NCI-H226 (cell line): ENCODE results near the gene GRID2.
A peak's percentile ranks its signal among the peaks of the same experiment; 100 is the strongest.

Source experiments
- DNase-seq: peaks from one replicate; pipeline ENCODE4 v3.0.0-alpha.2; 2015

GRID2 gene

DNA sequence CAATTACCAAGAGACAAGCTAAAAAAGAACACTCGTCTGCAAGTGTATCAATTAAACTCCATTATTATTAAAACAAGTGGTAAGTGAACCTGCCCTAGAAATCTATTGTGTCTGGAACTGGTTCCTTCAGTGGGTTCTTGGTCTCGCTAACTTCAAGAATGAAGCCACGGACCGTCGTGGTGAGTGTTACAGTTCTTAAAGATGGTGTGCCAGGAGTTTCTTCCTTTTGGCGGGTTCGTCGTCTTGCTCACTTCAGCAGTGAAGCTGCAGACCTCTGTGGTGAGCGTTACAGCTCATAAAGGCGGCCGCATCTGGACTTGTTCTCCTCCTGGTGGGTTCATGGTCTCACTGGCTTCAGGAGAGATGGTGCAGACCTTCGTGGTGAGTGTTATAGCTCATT lies 231.8 kb downstream of the GRID2 start:
- no peak for DNase-seq

DNA sequence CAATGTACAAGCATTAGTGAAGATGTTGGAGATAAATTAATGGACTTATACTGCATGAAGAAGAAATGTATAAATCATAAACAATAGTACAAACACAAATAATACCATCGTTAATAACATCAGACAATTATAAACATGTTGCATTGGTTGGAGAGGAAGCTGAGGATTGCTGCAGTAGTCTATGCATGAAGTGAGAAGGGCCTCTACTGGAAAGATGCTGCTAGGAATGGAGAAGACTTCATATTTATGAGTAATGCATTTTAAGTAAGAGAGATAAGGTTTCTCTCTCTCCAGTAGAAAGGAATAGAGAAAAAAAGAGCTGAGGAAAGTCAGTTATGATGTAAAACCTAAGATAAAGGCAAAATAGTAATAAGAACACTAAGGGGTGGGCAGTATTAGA lies 247.8 kb downstream of the GRID2 start:
- DNase-seq = peak; percentile 5

DNA sequence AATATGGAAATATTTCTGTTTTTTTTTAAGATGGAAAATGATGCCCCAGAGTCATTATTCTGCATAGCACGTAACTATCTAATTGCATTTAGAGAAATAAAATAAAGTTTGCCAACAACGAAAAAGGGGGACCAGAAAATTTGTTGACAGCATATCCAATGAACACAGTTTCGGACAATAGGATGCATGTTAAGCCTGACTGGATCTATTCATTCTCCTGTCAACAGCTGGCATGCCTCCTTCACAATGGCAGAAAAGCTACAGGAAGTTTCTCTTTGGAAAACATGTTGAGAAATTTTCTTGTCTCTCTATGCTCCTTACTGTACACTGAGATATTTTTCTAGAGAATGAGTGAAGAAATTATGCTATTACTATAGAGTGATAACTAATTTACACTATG lies 262.5 kb downstream of the GRID2 start:
- no peak for DNase-seq

DNA sequence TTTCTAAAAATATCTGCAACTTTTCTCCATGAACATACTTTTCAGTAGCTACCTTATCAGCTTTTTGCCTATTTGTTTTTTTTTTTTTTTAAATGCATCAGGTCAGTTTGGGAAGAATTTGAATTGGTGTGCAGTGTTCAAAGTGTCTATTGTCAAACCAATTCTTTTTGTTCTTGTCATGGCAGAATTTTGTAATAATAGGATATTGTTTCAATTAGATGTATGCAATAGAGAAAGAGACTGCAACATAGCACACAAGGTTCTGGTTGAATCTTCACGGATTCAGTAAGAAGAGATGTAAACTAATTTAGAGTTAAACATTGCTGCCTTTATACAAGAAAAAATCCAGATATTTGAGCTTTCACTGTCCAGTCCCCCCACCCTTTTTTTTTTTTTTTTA lies 277.1 kb downstream of the GRID2 start:
- no peak for DNase-seq

DNA sequence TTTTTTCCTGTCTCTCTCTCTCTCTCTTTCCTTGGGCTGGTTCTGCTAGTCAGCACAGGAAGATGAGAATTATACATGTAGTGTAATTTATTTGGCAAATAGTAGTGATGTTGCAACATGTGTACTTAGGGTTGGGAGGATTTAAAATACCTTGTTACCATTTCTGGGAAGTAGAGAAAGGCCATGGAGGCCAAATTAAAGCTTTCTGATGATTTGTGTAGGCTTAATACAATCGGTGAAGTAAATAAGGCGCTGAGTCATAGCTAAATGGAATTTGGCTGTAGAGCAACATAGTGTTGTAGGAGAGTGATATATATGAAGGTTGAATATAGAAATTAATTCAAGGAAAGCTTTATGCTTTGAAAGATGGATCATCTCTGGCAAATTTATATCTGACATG lies 295.3 kb downstream of the GRID2 start:
- DNase-seq = peak; percentile 23

DNA sequence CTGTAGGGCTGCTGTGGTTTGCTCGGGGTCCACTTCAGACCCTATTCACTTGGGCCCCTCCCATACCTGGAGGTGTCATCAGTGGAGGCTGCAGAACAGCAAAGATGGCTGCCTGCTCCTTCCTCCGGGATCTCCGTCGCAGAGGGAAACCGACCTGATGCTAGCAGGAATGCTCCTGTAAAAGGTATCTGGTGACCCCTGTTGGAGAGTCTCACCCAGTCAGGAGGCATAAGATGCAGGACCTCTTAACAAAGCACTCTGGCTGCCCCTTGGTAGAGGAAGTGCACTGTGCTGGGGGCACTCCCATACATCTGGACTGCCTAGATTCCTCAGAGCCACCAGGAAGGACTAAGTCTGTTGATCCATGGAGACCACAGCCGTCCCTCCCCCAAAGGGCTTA lies 296.9 kb downstream of the GRID2 start:
- no peak for DNase-seq

DNA sequence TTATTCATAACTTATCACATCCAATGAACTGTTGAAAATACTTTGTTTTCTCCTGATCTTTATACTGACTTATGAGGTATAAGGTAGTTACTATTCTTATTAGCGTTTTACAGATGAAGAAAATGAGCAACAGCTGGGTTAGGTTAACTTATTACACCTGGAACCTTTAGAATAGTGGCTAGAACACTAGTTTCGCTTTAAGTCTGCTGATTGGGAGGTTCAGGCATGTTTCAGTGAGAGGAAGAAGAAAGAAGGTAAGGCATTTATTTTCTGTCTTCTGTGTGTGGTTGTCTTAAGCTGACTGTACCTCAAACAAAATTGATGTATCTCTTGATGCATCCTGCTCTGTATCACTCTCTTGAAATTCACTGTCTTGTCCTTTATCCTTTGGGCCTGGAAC lies 302.5 kb downstream of the GRID2 start:
- DNase-seq = no peak

DNA sequence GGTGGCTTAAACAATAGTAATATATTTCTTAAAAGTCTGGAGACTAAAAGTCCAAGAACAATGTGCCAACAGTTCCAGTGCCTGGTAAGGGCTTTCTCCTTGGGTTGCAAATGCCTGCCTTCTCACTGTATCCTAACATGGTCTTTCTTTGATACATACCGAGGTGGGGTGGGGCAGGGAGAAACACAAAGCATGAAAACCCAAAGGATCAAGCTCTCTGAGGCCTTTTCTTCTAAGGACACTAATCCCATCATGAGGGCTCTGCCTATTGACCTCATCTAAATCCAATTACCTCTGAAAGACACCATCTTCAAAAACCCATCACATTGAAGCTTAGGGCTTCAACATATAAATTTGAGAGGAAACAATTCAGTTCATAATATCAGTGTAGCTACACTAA lies 311.3 kb downstream of the GRID2 start:
- no peak for DNase-seq

DNA sequence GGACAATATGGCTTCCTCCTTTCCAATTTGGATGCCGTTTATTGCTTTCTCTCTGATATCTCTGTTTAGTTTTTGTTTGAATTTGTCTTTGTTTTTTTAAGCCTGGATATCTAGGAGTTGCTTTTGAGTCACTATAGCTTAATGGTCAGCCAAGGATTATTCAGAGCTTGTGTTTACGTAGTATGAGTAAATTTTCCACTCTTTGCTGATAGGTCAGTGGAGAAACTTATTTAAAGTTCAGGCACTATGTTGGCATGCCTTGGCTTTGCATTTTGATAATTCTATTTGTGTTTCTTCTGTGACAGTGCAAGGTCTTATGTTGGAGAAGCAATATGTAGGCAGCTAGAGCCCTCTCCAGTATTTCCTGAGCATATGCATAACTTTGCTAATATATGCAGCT lies 315.2 kb downstream of the GRID2 start:
- peak; percentile 13 for DNase-seq

DNA sequence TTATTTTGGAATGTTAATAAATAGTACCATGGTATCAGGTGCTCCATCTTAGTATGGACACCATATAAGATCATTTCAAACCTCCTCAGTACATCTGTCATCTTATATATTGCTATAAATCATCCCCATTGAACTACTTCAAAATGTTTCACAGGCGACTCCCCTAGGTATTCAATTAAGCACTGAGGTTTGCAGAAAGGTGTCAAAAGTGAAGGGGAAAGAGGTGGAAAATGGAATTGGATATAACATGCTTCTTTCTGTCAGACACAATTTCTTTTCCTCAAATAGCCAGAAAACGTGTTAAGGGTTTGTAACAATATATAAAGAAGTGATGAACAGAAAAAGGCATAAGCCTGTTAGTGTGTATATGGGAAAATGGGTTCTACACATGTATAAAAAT lies 325.5 kb downstream of the GRID2 start:
- DNase-seq = no peak

DNA sequence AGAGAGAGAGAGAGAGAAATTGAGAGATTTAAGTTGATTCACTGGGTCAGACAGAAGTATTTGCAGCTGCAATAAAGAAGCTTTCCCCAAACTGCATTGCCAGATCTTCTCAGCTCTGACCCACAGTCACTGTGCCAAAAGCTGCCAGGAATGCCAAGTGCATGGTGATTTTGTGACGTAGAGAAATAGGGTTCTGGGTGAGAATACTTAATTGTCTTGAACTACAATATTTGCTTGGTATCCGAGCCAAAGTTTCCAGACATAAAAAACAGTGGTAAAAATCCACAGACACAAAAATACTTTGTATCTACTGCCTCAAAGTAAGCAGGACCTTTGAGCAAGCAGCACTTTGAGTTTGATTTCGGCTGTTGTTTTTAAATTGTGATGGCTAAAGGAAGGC lies 331.1 kb downstream of the GRID2 start:
- DNase-seq = no peak

DNA sequence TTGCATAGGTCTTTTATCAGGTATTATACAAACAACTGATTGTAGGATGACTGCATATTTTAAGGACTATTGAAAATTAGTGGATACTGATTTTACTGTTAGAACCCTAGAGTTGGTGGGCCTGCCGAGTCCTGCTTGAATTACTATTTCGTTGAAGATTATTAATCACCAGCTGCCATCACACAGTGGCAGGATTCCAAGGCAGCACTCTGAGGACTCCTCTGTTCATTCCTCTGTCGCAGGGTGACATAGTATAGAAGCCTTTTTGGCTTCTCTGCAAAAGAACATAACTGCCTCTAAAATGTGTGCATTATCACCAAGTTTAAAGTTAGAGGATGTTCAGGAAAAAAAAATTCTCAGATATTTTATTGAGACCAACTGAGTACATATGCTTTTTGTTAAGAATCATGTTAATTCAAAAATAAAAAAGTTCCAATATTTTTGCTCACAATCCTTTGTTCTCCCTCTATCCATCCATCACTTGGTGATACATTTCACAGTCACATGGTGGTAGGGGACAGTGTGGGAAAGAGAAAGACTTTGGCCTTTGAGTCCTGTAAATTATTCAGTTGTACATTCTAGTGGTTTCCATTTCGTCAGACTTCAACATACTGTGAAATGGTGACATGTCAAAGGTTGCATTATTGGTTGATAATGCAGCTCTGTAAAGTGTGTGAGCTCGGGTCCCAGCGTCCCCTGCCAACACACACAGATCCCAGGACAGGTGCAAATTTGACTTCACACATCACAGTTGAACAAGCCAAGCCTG lies 332.5 kb downstream of the GRID2 start:
- no peak for DNase-seq

DNA sequence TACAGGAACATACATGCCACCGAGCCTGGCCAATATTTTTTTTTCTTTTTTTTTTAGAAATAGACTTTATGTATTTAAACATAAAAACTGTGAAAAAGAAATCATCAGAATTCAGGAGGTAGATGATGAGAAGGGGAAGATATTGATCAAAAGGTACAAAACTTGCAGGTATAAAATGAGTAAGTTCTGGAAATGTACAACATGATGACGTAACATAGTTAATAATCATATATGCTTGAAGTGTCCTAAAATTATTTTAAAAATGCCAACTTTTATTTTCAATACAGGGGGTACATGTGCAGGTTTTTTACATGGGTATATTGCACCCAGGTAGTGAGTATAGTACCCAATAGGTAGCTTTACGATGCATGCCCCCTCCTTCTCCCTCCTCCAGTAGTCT lies 337.6 kb downstream of the GRID2 start:
- DNase-seq = no peak

DNA sequence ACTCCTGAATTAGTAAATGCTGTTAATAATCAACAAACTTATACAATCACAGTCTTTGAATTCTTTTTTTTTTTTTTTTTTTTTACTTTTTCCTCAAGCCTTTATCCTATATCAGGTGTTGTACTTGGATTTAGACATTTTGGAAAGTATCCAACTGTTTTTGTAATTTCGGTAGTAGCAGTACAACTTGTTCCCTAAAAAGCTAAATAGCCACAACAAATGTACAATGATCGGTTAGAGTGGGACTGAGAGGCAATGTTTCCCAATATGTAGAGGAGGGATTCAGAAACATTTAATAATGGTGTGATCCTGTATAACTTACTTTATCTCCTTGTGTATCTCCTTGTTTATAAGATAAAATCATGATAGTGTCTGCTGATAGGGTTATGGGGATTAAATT lies 343.1 kb downstream of the GRID2 start:
- no peak for DNase-seq

DNA sequence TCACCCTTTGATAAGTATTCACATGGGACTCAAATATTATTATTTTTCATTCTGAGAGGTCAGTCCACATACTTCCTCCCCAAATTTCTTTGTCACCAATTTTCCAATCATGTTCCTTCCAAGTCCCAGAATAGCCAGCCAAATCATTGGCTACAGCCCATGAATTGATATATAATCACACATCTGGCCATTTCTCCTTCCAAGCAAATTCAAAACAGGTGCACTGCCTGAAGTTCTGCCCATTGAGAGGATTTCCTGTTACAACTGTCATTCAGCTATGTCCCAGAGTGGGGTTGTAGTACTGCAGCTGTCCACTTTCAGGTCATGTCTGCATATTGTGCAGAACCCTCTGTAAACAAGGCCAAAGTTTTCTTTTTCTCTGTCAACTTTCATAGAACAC lies 347.8 kb downstream of the GRID2 start:
- DNase-seq = no peak

DNA sequence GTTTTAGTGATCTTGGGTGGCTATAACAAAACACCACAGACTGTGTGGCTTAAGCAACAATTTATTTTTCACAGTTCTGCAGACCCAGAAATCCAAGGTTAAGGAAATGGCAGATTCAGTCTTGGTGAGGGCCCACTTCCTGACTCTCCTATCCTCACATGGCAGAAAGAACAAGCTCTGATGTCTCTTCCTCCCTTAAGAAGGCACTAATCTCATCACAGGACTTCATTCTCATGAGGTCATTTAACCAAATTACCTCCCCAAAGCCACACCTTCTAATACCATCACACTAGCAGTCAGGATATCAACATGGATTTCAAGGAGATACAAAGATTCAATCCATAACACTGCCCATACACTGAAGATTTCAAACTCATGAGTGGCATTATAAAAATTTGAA lies 350.3 kb downstream of the GRID2 start:
- DNase-seq = no peak

DNA sequence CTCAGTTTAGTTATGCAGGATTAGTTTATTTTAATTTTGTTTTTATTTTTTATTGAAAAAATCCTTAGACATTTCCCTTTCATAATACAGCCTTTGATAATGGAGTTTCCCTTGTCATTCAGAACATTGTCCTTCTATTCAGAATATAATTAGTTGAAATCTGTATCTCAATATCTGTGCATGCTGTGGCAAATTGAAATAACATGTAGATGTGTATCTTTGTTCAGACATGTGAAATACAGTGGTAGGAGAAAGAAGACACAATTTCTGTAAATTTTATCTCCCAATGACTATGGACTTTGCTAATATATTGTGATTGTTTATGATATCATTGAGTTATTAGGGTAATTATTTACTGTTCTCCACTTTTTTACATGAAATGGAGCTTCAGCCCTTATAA lies 353.9 kb downstream of the GRID2 start:
- no peak for DNase-seq

DNA sequence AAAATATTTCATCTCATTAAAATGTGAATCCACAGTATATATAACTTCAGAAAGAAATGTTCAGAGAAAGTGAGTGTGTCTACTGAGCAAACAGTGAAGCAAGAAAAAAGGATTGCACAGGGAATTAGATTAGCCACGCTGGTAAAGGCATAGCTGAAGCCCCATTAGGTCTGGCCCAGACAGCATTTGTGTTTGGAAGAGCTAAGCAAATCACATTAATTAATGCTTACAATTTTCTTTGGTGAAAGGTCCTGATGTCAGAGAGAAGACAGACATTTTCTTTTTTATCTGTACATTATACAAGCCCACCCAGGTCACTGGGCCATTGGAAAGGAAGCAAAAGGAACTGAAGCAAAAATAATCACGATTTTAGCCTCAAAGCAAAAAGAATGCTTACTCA lies 354.6 kb downstream of the GRID2 start:
- no peak for DNase-seq

DNA sequence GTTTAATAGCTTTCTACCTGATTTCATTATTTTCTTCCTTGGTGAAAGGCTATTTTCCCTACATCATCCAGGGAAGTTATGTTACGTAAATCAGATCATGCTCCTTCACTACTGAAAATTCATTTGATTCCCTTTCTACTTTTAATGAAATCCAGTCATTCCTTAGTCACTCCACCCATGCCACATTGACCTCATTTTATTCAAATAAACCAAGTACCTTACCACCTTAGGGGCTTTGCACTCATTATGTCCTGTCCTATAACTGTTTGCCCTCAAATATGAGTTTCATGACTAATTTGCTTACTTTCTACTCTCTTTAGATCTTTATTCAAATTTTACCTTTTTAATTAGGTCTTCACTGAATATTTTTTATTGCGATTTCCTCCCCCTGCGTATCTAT lies 374.0 kb downstream of the GRID2 start:
- DNase-seq = no peak

DNA sequence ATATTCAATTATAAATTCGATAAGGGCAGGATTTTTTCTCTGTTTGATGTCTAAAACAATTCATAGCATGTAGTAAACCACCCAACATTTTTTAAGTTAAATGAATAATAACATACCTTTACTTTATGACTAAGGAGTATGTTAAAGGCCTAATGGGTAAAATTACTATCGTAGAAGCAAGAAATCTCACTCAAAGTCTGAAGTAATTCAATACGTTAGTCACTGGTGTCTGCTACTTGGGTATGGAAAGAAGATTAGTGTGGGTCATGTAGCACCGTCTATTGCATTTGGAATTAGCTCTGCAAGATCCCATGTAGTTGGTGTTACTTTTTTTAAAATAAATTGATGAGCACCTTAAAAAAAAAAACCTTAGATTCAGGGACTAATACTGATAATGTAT lies 374.5 kb downstream of the GRID2 start:
- no peak for DNase-seq

DNA sequence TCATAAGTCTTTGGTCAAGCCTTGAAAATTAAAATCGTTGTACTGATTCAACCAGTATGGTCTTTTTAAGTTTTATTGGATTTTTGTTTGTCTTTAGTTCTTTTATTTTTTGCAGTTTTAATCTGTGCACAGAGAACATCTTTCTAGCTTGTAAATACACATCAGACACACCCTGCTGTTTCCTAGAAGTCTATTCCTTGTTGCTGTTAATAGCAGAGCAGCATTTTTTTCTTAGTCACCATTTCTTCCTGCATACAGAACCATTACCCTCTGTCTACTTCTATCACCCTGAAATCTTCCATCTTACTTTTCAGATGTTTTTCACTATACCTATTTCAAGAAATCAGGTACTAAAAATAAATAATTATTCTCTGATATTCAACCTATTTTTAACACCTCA lies 375.4 kb downstream of the GRID2 start:
- no peak for DNase-seq

DNA sequence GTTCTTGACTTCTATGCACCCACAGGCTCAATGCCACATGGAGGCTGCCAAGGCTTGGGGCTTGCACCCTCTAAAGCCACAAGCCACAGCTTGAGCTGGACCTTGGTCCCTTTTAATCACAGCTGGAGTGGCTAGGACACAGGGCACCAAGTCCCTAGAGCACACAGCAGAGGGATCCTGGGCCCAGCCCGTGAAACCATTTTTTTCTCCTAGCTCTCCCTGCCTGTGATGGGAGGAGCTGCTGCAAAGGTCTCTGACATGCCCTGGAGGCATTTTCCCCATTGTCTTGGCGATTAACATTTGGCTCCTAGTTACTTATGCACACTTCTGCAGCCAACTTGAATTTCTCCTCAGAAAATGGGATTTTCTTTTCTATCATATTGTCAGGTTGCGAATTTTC lies 410.9 kb downstream of the GRID2 start:
- DNase-seq = no peak

DNA sequence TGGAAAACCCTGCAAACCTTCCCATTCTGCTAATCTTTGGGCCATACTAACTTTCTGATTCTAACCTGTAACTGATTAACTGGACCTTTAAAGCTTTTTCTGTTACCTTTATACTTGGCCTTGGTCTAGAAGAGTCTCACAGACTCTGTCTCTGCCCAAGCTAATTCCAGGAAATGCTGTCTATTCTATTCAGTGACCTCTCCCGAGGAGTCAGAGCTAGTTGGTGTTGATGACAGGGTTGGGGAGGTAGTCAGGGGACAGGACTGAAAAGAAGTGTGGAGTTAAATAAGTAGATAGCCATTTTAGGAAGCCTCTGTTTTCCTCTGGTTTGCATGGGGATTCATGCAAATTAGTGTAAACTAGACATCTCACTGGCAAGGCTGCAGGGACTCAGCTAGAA lies 429.5 kb downstream of the GRID2 start:
- DNase-seq = no peak

DNA sequence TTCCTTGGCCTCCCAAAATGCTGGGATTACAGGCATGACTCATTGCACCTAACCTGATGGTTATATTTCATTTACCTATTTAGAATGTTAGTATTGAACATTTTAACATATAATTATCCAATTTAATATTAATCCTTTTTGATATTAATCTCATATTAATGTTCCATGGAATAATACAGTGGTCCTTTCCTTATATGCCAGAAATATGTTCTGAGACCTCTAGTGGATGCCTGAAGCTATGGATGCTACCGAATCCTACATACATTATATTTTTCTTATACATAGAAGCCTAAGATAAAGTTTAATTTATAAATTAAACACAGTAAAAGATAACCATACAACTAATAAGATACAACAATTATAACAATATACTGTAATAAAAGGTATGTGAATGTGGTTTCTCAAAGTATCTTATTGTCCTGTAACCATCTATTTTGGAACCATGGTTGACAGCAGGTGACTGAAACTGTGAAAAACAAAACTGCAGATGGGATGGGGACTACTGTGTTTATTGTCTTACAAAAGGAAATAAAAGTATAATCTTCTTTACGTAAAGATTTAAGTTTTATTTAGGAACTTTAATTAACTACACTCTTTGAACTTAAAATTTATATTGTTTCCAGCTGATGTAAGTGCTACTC lies 431.4 kb downstream of the GRID2 start:
- no peak for DNase-seq

DNA sequence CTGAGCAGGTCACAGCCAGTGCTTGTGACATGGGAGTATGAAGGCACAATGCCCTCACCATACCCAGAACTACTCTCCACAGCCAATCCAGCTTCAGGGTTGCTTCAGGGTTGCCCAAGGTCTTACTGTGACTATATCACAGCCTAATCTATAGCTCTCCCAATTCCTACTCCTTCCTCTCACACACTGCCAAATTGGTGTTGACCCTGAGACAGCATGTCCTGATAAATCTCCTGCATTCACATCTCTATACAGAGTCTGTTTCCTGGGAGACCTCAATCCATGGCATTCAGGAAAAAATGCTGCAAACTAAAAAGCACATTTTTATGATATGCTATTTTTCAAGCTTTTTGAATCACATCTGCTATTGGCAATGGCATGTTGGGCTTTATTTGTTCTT lies 456.7 kb downstream of the GRID2 start:
- no peak for DNase-seq
